Measurements from ENCODE around the gene TAF10.

TAF10 gene

DNA sequence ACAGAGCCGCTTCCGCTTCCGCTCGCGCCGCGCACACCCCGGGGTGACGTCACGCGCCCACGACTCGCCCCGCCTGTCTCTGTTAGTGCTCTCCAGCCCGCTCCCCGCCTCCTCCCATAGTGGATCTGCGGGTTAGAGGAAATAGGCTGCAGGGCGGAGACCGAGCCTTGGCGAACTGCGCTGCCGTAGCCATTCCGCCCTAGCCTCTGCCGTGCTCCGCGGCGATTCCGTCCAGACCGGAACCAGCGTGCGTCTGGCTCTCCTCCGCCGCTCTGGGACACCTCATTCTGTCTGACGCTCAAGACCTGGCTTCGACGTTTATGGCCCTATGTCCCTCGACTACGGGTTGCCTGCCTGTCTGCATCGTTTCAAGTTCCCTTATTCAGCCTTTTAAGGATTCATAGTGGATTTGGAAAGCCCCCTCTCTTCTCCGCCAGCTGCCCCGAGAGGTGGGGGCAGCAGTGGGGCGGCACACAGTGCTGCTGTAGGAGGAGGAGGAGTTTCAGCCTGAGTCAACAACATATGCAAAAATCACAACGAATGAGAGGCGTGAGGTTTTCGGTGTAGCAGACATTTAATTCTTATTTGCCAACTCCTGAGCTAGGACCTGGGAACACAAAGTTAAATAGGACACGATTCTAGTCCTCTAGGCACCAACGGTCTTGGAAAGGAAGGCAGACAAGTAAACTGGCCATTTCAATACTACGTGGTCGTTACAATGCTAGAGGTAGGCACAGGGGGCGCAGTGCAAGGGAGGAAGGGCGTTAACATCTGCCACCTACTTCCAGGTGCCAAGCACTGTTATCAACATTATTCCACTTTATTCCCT is at the start of gene TAF10:
TAF10 (minus strand) TSS at position 4 of the 829 bp plus-strand sequence. CDS start 27 bp downstream, outside the sequence.
- DNase-seq: peak; percentile 87

DNA sequence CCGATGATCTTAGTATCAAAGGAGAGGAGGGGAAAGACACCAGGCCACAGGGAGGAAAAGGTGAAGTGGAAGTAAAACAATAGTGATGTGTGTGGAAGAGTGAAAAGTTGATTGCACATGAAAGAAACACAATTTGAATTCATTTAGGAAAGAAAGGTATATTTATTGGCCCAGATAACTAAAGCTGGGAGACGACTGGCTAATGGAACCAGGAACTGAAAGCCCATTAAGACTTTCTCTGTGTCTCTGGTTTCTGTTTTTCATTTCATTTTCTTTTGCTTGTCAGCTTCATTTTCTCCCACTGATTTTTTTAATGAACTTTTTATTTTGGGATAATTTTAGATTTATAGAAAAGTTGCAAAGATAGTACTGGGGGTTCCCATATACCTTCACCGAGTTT is 48.7 kb upstream of the TAF10 start:
- DNase-seq: no peak

DNA sequence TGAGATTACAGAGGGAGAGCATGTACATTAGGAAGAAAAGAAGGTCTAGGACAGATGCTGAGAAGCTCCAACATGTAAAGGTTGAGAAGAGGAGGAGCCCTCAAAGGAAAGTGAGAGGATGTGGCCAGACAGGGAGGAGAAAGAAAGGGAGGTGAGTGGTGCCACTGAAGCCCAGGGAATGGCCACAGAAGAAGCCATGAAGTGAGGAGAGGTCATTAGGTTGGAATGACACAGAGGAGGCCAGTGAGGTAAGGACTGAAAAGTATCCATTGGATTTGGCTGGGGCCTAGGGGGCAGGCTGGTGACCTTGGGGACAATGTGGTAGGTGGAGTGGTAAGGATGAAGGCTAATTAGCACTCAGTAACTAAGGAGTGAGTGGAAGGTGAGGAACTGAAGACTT is 46.6 kb upstream of the TAF10 start:
- no peak for DNase-seq

DNA sequence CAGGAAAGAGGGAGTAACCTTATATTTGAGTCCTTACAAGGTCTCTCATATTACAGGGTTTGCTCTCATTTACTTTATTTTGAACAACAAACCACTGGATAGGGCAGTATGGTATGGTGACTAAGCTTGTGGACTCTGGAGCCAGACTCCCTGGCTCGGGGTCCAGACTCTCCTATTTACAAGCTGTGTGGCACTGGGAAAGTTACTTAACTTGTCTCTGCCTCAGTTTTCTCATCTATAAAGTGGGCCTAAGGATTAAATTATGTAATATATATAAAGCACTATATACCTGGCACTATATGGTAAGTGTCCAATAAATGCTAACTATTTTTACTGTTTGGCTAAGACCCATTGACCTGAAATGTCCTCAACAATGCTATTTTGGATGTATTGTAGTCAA is 45.3 kb upstream of the TAF10 start:
- no peak for DNase-seq

DNA sequence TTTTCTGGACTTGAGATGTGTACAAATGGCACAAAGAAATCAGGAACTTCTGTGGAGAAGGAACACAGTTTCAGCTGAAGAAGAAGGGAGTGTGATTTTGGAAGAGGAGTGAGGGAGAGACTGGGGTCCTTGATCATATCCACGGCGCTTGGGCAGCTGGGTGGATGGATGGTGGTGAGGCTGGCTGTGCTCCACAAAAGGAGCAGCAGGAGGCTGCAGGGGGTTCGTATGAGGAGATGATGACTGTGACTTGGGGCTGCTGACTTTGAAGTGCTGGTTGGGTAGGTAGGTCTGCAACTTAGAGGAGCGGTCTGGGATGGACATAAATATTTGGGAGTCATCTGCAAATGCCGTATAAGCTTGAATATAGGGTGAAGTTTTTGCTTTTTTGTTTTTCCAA is 44.9 kb upstream of the TAF10 start:
- DNase-seq: no peak

DNA sequence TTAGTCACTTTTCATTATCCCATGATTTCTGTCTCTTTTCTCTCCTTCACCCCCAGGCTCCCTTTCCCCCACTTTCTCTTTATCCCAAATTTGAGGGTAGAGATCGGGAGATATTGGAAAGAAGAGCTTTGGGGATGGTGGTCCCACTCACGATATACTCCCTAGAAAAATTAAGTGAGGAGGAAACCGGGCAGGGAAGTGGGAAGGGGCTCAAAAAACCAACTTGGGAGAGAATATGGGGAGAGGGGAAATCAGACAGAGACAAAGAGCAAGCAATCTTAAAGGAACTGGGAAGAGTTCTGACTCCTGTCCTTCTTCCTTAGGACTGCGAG is 44.5 kb upstream of the TAF10 start:
- no peak for DNase-seq

DNA sequence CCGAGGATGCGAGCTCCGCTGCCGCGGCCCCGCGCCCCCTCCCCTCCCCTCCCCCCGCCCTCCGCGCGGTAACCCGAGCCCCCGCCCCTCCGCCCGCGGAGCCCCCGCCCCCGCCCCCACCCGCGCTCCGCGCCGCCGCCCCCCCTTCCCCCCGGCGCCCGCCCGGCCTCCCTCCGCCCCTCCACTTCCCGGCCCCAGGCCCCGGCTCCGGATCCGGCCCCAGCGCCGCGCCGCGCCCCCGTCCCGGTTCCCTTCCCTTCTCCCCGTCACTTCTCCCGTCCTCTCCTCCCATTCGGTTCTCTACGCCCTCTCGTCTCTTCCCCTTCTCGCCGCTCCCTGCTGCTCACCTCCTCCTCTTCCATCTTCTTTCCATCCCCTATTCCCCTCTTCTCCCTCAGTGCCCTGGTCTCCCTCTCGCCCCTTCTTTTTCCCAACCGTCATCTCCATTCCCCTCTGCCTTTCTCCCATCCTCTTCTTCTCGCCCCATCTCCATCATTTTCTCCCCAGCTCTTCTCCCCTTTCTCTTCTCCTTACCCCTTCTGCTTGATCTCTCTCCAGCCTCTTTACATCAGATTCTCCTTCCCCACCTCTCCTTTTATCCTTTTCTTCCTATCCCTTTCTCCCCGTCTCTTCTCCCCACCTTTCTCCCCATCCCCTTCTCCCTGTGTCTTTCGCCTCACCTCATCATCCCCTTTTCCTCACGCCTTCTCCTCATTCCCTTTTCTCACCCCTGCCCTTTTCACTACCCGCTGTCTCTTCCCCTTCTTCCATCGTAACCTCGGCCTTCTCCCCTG is 44.0 kb upstream of the TAF10 start, which contains the start of gene DCHS1:
DCHS1 (minus strand) TSS at position 20 of the 794 bp plus-strand sequence. CDS start 14,196 bp downstream, outside the sequence.
- DNase-seq: no peak

DNA sequence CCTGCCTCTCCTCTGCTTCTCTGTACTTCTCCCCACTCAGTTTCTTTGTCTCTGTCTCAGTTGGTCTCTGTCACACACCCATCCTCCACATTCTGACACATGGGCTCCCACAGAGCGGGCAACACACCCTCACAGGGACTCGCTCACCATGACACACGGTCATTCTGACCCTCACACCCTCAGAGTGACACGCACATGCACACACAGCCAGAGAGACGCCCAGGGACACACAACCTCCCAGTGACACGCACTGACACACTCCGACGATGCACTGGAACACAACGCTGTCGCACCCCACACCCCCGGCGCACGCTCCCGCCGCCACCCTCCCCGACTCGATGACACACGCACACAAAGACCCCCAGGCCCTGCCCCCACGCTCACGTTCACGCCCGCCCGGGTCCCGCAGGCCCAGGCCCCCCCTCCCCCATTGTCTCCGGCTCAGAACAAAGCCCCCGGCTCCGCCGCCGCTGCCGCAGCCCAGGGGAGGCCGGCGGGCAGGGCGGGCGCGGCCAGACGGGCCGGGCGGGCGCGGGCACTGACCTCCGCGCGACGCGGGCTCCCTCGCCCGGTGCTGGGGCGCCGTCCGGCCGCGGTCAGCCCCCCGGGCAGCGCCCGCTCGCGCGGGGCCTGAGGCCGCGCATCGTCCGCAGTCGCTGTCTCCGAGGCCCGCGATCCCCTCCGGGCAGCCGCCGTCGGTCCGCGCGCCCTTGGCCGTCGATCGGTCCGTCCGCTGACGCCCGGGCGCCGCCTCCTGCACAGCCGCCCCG is 43.2 kb upstream of the TAF10 start:
- no peak for DNase-seq

DNA sequence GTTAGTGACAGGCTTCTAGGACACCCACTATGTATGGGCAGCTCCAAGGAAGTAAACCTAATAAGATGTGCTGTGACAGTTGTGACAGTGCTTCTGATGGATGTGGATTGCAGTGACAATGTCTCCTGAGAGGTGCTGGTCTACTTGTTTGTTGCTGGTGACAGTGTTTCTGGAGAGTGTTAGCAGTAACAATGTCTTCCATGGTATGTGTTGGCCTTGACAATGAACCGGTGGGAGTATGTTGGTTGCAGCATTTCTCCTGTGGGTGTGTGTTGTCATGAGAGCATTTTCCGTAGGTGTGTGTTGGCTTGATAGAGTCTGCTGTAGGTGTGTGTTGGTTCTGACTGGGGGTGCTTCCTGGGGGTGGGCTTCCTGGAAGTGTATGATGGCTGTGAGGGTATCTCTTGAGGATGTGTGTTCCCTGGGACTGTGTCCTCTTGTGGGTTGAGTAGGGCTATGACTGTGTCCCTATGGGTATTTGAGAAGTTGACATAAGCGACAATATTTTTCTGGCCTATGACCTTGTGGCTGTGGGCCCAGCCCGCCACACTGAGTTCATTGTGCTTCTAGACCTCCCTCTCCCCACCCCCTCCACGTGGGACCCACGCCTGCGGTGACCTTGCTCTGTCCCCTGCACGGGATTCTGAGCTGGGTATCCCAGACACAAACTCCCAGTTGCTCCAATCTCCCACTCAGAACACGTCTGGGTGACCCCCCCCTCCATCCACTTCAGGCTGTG is 42.4 kb upstream of the TAF10 start:
- DNase-seq: no peak

DNA sequence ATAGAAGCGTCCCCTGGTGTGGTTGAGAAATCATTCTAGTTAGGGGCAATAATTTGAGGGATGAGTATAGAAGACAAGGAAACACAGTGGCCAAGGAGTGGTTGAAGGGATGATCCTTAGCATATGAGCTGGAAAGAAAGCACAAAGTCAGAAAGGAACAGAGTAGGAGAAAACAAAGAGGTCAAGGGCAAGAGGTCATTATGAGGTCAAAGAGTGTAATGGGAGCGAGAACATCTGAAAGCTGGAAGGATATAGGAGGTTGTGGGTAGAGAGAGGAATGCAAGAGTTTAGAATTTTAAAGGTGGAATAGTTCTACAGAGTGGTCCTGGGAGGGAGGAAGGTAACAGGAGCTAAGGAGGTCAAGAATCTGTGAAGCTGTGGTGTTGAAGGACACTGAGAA is 41.6 kb upstream of the TAF10 start:
- DNase-seq: no peak

DNA sequence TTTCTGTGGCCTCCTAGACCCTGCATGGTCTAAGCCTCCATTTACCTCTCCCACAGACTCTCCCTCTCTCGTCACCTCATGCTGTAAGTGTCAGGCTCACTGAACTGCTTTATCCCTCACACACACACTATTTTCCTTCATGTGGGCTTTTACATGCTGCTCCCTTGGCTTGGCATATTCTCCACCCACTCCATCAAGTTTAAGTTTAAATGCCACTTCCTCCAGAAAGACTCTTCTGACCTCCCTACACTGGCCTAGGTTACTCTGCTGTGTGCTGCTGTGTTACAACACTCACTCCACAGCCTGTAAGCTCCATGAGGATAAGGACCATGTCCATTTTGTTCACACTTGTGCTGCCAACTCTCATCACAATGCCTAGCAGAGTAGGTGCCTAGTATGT is 41.1 kb upstream of the TAF10 start:
- DNase-seq: no peak

DNA sequence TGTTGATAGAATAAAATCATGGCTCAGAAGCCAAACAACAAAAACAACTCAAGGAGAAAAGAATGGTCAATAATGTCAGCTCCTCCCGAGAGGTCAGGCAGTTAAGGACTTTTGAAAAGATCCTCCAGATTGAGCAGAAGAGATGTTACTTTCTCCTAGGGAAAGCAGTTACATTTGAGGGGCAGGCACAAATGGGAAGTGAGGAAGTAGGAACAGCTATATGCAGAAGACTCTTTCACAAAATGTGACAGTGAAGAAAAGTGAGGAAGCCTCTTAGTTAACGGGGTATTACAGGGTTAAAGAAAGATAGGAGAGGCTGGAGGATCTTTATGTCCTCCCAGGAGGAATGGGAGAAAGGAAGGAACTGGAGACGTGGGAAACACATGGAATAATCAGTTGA is 40.2 kb upstream of the TAF10 start:
- DNase-seq: no peak

DNA sequence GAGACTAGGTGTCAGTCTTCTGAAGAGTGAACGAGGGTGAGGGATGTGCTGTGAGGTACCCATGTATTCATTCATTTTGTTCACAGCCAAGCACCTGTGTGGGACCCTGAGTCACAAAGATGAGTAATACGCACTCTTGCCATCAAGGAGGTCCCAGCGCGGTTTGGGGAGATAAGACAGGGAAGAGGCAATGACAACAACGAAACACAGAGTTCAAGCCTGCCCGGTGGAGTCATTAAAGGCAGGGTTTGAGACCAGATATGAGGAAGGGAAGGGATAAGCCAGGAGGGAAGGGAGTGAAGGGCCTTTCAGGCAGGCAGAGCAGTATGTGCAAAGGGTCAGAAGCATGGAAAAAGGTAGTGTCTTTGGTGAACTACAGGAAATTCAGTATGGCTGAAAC is 39.0 kb upstream of the TAF10 start:
- DNase-seq: no peak

DNA sequence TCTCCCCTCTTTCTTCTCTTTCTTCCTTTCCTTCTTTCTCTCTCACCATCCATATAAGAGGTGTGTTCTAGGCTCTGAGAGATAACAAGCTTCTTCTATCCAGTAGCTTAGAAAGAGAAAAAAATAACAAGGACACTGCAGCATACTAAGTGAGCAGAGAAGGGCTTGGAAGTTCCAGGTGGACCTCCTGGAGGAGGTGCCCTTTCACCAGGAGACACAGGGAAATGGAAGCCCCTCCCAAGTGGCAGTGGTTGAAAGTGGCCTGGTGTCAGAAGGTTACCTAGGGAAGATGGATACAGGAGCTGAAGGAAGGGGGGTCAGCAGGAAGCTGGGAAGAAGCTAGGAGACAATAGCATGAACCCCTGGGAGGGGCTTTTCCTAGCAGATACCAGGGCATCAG is 38.1 kb upstream of the TAF10 start:
- DNase-seq: no peak

DNA sequence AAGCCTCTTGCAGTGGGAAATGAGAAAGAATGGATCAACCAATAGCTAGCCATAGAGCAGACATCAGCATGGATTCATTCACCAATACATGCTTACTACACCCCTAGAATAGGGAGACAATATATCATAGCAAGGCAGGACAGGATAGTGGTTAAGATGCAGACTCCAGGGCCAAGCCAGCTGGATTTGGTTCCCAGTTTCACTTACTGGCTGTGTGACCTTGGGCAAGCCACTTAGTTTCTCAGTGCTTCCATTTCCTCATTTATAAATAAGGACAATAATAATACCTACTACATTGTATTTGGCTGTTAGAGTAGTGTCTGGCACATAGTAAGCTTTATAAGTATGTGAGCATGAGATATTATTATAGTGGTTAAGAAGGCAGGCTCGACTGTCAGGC is 36.5 kb upstream of the TAF10 start:
- DNase-seq: no peak

DNA sequence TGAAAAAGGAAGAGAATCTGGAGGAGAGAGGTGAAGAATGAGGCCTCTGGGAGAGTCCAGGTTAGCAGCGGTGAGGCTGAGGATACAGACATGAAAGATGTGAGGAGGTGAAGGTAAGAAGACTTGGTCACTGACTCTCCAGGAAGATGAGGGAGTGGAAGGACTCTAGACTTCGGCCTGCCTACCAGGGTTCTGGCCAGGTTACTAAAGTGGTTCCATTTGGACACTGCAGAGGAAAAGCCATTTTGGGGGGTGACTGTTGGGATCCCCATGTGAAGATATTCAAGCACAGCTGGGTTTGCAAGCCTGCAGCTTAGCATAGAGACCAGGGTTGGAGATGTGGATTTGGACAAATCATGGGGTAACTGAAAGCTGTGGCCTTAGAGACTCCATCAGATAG is 35.8 kb upstream of the TAF10 start:
- no peak for DNase-seq

DNA sequence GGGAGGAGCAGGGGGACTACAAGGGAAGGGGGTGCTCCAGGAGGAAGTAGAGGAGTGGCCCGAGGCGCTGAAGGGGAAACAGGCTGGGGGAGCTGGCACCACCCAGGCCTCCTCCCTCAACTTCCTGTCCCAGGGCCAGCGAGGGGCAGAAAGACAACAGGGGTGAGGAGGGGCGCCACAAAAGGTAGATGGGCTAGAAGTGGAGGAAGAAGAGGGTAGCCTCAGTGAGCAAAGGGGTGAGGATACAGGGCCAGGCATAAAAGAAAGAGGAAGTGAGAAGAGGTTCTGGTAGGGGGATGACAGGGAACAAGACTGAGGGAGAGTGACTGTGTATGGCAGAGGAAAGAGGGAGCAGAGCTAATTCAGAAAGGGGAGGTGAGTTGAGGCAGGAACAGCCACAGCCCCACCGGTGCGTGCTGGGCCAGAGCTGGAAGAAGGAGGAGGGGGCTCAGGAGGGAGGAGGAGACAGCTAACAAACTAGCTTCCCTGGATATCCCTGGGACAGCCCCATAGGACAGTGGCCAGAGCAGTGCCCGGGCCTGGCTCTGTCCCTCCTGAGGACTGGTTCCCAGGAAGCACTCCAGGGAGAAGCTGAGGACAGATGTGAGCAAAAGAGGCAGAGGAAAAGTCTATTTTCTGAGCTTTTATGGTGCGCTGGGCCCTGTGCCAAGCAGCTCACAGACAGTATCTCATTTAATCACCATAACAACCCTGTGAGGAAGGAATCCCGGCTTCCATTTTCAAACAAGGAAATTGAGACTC is 35.1 kb upstream of the TAF10 start:
- DNase-seq: no peak

DNA sequence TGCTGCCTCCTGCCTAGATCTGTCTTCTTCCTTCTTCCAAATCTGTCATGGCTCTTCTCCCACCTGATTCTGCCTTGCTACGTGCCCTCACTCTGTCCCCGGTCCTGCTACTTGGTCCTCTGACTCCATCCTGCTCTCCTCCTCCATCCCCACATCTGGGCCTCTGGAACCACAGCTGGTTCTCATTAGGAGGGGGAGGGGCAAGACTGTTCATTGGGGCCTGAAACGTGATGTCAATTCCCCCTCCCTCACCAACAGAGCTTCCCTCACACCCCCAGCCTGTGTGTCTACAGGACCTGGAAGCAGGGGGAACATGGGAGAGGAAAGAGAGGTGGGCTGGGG is 34.5 kb upstream of the TAF10 start:
- DNase-seq: no peak

DNA sequence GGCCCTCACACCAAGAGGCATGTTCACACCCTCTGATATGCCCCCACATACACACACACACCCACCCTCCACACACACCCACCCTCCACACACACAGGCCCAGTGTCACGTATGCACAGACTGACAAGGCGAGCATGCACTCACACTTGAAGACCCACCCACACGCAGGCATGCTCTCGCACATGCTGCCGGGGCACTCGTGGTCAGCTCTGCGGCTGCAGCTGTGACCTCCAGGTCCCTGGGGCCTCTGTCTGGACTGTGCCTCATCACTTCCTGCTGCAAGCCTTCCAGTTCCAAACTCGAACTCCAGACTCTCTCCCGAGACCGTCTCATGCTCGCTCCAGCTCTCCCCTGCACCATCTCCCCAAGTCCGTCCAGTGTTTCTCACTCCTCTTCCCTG is 34.1 kb upstream of the TAF10 start:
- no peak for DNase-seq

DNA sequence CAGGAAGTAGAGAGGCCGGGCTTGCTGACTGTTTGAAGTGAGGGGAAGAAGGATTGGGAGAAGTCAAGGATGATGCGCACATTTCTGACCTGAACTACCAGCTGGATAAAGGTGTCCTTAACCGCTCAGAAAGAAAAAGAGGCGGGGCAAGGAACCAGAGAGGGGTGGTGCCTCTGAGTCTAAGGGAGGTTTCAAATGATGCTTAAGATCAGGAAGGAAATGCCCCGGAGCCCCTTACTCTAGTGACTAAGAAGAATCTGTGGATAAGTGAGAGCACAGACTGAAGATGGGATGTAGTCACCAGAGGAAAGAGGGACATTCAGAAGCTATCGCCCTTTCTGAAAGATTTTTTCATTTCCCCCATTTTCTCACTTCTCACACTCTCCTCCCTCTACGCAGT is 30.9 kb upstream of the TAF10 start:
- no peak for DNase-seq

DNA sequence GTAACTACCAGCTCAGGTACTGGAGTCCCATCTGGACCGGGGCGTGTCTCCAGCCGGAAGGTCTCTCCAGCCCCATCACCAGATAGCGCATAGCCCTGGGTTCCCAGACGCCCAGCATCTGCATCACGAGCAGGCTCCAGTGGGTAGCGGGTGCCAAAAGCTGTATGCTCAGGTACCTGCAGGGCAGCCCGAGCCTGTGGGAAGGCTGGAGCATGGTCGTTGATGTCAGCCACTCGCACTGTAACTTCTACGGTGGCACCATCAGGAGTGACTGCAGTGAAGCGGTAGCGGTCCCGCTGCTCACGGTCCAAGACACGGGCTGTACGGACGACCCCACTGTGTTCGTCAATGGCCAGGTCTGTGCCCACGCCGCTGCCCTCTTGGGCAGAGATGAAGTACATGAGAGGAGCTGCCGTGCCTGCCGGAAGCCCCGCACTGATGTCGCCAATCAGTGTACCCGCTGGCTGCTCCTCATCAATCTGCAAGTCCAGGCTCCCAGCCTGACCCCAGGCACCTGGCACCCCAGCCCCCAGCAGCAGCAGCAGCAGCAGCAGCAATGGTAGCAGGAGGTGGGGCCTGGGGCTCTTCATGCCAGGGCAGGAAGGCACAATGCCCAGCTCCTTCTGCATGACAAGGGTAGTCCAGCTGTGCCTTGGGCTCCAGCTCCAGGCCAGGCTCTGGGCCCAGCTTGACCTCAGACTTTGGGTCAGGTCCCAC is 29.1 kb upstream of the TAF10 start:
- no peak for DNase-seq
